ENCODE measurements around the gene PGGHG.
"Not testable (repeated sequence)": the region's sequence is repeated elsewhere in the genome, so short reads cannot be mapped to it uniquely, and the experiment has no call there.

Gene PGGHG

GRCh38 chr11:299081-299891 is 10.4 kb downstream of the PGGHG start, which contains the start of gene IFITM5:
Gene IFITM5, minus strand, starts transcription at chr11:299526. Its CDS starts 36 bp downstream, at chr11:299490.
- DNase-seq, result no peak

DNA sequence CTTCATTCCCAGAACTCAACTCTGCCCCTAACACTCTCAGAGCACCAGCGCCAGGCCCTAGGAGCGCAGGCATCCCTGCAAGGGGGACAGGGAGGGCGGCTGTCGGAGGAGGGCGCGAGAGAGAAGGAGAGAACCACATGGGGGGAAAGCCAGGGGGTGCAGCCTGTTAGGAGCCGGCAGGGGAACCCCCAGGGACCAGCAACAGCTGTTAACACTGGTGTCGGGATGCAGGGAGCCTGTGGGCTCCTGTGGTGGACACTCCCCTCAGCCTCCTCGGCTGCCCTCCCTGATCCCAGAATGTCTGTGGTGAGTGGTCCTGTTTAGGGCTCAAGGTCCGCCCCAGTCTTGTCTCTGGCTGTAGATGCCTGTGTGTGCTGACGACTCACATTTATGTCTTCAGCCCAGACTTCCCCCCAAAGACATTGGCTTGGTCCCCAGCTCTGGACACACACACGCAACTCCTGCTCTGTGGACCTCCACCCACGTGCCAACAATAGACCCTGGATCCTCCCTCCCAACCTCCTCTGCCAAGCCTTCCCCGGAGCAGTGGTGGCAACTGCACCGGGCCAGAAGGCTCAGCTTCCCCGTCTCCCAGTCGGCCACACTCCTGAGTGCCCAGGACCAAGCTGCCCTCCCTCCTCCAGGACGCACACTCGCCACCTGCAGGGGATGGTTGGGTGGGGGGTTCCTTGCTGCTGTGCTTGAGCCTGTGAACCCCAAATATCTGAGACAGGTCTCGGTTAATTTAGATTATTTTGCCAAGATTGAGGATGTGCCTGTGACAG is 11.2 kb downstream of the PGGHG start:
- no peak for DNase-seq

DNA sequence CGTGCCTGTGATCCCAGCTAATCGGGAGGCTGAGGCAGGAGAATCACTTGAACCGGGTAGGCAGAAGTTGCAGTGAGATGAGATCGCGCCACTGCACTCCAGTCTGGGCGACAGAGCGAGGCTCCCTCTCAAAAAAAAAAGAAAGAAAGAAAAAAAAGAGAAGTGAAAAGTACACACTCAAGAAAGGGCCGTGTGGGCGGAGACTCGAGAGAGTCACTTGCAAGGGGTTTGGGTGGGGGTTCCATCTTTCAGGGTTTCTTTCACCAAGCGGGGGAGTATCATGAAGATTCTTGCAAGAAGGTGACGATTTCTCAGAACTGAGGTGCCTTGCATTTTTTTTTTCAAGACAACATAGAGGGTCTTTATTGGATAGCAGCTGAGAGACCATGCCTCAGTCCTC is 14.4 kb downstream of the PGGHG start:
- DNase-seq, result no peak

DNA sequence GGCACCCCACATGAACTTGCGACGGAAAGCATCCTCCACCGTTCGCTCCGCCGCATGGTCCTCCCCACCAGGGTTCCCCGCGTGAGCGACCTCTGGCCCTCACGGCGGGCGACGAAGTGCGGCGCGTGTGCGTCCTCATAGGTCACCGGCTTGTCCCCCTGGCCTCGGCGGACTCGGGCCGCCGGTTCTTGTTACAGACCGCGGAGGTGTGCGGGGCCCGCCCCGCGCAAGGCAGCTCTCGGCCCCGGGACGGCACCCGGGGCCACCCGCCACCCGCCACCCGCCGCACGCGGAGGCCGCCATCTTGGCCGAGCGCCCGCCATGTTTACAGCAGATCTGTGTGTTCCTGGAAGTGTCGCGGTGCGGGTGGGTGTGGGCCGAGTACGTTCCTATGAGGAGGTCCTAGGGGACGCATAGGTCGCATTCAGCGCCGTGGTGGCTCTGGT is 15.2 kb downstream of the PGGHG start:
- no peak for DNase-seq

- DNase-seq, result no peak
Measured at GRCh38 chr11:304915-305843, 16.3 kb downstream of the PGGHG start.

- DNase-seq, result no peak
Measured at GRCh38 chr11:305844-306211, 16.9 kb downstream of the PGGHG start.

- no peak for DNase-seq
Measured at GRCh38 chr11:306645-307371, 17.9 kb downstream of the PGGHG start.

GRCh38 chr11:307766-308708 is 19.1 kb downstream of the PGGHG start, which contains the start of gene IFITM2:
Gene IFITM2, plus strand, starts transcription at chr11:307816. Its CDS starts 377 bp downstream, at chr11:308193.
- DNase-seq, result not testable (repeated sequence)

DNA sequence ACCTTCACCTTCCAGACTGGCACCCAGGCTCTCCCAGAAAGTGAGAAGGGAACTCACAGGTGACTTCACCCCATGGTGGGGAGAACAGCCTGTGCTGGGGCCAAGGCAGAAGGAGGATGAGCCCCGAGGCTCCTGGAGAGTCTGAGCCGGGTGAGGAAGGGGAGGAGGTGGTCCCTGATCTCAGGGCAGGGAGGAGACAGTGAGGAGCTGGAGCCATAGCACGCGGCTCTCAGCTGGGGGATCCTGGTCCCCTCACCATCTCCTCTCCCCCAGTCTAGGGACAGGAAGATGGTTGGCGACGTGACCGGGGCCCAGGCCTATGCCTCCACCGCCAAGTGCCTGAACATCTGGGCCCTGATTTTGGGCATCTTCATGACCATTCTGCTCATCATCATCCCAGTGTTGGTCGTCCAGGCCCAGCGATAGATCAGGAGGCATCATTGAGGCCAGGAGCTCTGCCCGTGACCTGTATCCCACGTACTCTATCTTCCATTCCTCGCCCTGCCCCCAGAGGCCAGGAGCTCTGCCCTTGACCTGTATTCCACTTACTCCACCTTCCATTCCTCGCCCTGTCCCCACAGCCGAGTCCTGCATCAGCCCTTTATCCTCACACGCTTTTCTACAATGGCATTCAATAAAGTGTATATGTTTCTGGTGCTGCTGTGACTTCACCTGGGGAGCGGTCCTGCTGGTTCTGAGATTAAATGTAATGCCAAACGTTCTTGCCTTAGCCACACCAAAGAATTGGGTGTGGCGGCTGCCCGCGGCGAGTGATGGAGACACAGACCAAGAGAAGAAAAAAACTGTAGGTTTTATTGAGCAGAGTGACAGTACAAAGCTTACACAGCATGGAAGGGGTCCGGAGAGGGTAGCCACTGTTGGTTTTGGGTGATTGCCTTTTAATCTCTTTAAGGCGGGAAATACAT is 20.1 kb downstream of the PGGHG start:
- DNase-seq, result not testable (repeated sequence)

DNA sequence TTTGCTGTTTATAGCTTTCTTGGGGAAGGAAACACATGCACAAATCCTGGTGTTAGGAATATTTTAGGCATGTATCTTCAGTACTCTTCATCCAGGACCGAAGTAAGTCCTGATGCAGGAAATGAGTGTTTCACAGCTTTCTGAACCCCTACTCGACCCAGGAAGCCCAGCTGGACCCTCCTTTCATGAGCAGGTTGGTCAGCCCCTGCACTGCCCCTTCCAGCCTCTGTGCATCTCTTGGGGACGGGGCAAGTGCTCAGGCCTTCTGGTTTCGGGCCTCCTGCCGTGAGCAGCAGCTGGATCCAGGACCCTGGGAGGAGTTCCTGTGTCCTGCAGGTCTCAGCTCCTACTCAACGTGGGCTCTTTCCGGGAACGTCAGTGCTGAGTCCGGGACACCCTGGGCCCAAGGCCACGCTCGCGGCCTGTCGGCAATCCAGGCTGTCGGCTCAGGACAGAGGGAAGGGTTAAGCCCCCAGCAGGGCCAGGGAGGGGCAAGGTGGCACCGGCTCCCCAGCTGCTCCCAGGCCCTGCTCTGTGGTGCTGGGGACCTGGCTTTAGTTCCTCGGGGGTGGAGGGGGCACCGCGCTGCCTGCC is 21.1 kb downstream of the PGGHG start:
- not testable (repeated sequence) for DNase-seq

DNA sequence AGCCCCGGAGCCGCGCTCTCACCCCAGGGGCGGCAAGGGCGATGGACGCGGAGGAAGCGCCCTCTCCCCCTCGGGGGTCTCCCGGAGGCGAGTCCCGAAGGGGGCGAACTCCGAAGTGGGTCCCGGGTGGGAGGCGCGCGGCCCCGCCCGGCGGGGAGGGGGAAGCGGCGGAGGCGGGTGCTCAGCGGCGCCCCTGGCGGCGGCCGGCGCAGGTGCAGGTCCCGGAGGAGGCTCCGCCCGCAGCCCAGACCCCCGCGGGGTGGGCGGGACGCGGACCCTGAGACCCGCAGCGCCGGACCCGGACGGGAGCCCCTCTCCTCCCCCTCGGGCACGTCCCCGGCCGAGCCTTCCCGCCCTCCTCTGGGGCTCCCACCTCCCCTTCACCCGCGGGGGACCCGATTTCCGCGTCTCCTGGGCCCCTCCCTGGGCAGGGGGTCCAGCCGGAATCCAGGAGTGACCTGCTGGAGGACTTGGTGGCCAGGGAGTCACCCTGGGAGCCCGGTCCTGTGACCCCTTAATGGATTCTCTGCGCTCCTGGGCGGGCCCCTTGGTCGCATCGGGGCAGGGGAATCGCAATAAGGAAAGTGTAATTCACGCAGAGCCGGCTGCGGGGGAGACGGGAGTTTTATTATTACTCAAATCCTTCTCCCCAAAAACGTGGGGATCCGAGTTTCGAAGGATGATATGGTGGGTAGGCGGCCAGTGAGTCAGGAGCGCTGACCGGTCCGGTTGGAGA is 22.3 kb downstream of the PGGHG start:
- not testable (repeated sequence) for DNase-seq

DNA sequence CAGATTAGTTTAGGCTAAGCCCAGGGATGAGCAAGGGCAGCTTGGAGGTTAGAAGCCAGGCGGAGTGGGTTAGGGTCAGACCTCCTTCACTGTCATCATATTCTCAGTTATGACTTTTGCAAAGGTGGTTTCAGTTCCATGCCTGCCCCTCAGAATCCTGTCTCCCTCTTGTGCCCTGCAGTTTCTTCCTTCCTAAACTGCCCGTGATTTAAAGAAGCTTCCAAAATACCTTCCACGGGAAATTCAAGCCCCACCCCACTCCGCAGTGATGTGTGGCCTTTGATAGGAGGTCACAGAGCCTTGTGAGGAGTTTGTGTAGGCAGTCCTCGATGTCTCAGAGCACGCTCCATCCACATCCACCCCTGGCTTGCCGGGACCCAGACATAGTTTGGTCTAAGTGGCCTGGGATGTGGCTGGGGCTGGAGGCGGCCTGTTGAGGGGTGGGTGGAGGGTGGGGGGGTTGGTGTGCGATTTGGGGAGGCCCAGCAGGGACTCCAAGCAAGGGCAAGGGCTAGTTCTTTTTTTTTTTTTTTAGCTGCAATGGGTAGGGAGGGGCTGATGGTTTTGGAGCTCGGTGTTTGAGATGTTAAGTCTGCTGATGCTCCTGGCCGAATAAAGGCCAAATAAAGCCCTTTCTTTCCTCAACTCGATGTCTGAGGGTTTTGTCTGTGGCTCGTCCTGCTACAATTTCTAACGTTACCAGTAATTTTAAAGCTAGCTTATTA is 23.3 kb downstream of the PGGHG start:
- DNase-seq, result no peak

- no peak for DNase-seq
Measured at GRCh38 chr11:313304-313786, 24.4 kb downstream of the PGGHG start.

GRCh38 chr11:313787-314553 is 25.0 kb downstream of the PGGHG start, which contains the start of gene IFITM1:
Gene IFITM1, plus strand, starts transcription at chr11:314040. Its CDS starts 131 bp downstream, at chr11:314171.
- DNase-seq, result no peak

- not testable (repeated sequence) for DNase-seq
Measured at GRCh38 chr11:314554-314875, 25.6 kb downstream of the PGGHG start.

DNA sequence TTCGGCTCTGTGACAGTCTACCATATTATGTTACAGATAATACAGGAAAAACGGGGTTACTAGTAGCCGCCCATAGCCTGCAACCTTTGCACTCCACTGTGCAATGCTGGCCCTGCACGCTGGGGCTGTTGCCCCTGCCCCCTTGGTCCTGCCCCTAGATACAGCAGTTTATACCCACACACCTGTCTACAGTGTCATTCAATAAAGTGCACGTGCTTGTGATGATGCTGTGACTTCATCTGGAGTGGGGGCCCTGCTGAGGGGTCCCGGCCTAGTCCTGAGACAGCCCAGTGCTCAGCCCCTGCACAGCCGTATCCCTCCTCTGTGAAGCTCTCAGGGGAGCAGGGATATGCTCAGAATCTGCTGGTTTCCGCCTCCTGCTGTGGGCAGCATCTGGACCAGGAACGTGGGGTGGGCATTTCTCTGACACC is 26.1 kb downstream of the PGGHG start:
- no peak for DNase-seq

DNA sequence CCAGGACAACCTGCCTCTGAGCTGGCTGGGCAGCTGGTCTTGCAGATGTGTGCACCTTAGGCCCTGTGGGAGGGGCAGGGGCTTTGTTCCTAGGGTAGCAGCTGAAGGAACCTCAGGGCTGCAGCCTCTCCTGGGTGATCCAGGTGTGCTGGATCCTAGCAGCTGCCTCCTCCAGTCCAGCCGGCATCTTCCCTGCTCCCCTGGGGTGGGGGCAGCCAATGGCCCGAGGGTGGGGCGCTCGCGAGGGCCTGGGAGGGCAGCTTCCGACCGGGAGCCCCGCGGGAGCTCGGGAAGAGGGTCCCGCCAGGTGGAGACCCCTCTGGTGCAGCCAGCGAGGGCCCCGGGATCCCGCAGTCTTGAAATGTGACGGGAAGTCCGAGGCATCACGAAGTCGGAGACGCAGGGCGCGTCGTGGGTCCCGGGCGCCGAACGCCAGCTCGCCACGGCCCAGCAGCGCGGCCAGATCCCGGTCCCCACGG is 26.6 kb downstream of the PGGHG start:
- DNase-seq, result no peak

All from NCI-H510A (cell line).